Liver (tissue), 9 donors: Measurements from ENCODE around the gene POLR2L. TPM values are rescaled to one million over a fixed set of nuclear protein-coding genes. Genes with fewer than 3 reads are reported as not detected.
A peak's percentile ranks its signal among the peaks of the same experiment; 100 is the strongest.

Experiments
- DNase-seq: peaks from one replicate; pipeline ENCODE4 v3.0.0-alpha.2; 2017; ENCODE audit warnings: low spot score
- H3K27ac ChIP-seq, 2 donors: one replicate each; pipeline ENCODE4 v1.7.0; 2013; ENCODE audit warnings: inconsistent platforms in 2 of 2, low read length in 2 of 2, control low read depth in 1 of 2, low read depth in 1 of 2, mild to moderate bottlenecking in 1 of 2
- H3K27me3 ChIP-seq, 4 donors: one replicate each; pipeline versions ENCODE4 v1.6.1 to v1.7.0; 2013; ENCODE audit warnings: low read length in 3 of 4, inconsistent platforms in 1 of 4, mild to moderate bottlenecking in 1 of 4, moderate library complexity in 1 of 4; ENCODE audit not compliant: control insufficient read depth in 4 of 4, insufficient read depth in 4 of 4
- H3K36me3 ChIP-seq, 4 donors: one replicate each; pipeline versions ENCODE4 v1.6.1 to v1.7.0; 2013; ENCODE audit warnings: low read length in 3 of 4, mild to moderate bottlenecking in 3 of 4, low read depth in 1 of 4, moderate library complexity in 1 of 4; ENCODE audit not compliant: control insufficient read depth in 4 of 4, insufficient read depth in 3 of 4
- H3K4me1 ChIP-seq, 4 donors: one replicate each; pipeline versions ENCODE4 v1.6.1 to v1.7.0; 2013; ENCODE audit warnings: low read length in 3 of 4, mild to moderate bottlenecking in 3 of 4, moderate library complexity in 1 of 4; ENCODE audit not compliant: control insufficient read depth in 4 of 4, insufficient read depth in 4 of 4
- H3K4me3 ChIP-seq, 3 donors: one replicate each; pipeline versions ENCODE4 v1.6.1 to v1.7.0; 2013; ENCODE audit warnings: low read length in 3 of 3, control low read depth in 1 of 3, low read depth in 1 of 3, mild to moderate bottlenecking in 1 of 3
- H3K9ac ChIP-seq, 2 donors: one replicate each; pipeline ENCODE4 v1.7.0; 2013; ENCODE audit warnings: low read length in 2 of 2, mild to moderate bottlenecking in 2 of 2, moderate library complexity in 2 of 2, control low read depth in 1 of 2, low read depth in 1 of 2
- H3K9me3 ChIP-seq, 4 donors: one replicate each; pipeline versions ENCODE4 v1.6.1 to v1.7.0; 2013; ENCODE audit warnings: low read length in 3 of 4; ENCODE audit not compliant: control insufficient read depth in 4 of 4
- EGR1 ChIP-seq, 2 donors: IDR thresholded peaks; 2 replicates each; pipeline ENCODE4 v1.6.1; 2016 to 2018; ENCODE audit warnings: antibody characterized with exemption in 2 of 2, low read depth in 2 of 2
- FOXA1 ChIP-seq: IDR thresholded peaks from 2 replicates; pipeline ENCODE4 v1.6.1; 2016; ENCODE audit warnings: antibody characterized with exemption
- FOXA2 ChIP-seq: IDR thresholded peaks from 2 replicates; pipeline ENCODE4 v1.6.1; 2016; ENCODE audit warnings: antibody characterized with exemption
- GABPA ChIP-seq, 2 donors: IDR thresholded peaks in 1 of 2; conservative IDR thresholded peaks in 1 of 2; 2 replicates each; pipeline ENCODE4 v1.6.1; 2016; ENCODE audit warnings: antibody characterized with exemption in 2 of 2, mild to moderate bottlenecking in 1 of 2, moderate library complexity in 1 of 2
- HNF4A ChIP-seq, 2 donors: conservative IDR thresholded peaks; 2 replicates each; pipeline ENCODE4 v1.6.1; 2016; ENCODE audit warnings: antibody characterized with exemption in 2 of 2, mild to moderate bottlenecking in 2 of 2
- HNF4G ChIP-seq: IDR thresholded peaks from 2 replicates; pipeline ENCODE4 v1.6.1; 2016; ENCODE audit warnings: antibody characterized with exemption
- JUND ChIP-seq, 2 donors: IDR thresholded peaks; 2 replicates each; pipeline ENCODE4 v1.6.1; 2016; ENCODE audit warnings: antibody characterized with exemption in 2 of 2
- NR2F2 ChIP-seq: IDR thresholded peaks from 2 replicates; pipeline ENCODE4 v1.6.1; 2016; ENCODE audit warnings: antibody characterized with exemption
- RAD21 ChIP-seq, 2 donors: IDR thresholded peaks; 2 replicates each; pipeline ENCODE4 v1.6.1; 2016; ENCODE audit warnings: antibody characterized with exemption in 2 of 2, mild to moderate bottlenecking in 2 of 2
- RXRA ChIP-seq, 2 donors: IDR thresholded peaks; 2 replicates each; pipeline ENCODE4 v1.6.1; 2017 to 2018; ENCODE audit warnings: antibody characterized with exemption in 2 of 2, mild to moderate bottlenecking in 1 of 2
- SP1 ChIP-seq: IDR thresholded peaks from 2 replicates; pipeline ENCODE4 v1.6.1; 2018; ENCODE audit warnings: antibody characterized with exemption, mild to moderate bottlenecking
- TAF1 ChIP-seq: conservative IDR thresholded peaks from 2 replicates; pipeline ENCODE4 v1.6.1; 2016; ENCODE audit warnings: antibody characterized with exemption, mild to moderate bottlenecking
- YY1 ChIP-seq: IDR thresholded peaks from 2 replicates; pipeline ENCODE4 v1.6.1; 2016; ENCODE audit warnings: antibody characterized with exemption, mild to moderate bottlenecking
- WGBS: extraction: QIAGEN DNeasy Blood & Tissue Kit; methylation state at CpG from one replicate; pipeline ENCODE4 v1.1.7; 2013; 5-methylcytosine and 5-hydroxymethylcytosine counted together
- polyA plus RNA-seq, 2 donors: library from polyadenylated mRNA; stranded (reverse) in 1 of 2; unstranded in 1 of 2; fragments of 200-250 nt in 1 of 2; fragments of >200 nt in 1 of 2; fragmentation: Nextera tagmentation in 1 of 2; extraction: Ambion mirVana in 1 of 2; gene quantifications; one replicate each; pipeline versions ENCODE4 v1.2.1 to v1.2.3, GENCODE V29; 2013 to 2015
- total RNA-seq, 2 donors: library from RNA; depleted of rRNA; stranded (reverse); fragments of >200 nt; gene quantifications; one replicate each; pipeline ENCODE4 v1.2.3, GENCODE V29; 2014
- TF ChIP-seq, protein P1 (sequence below): IDR thresholded peaks from 2 replicates; pipeline ENCODE4 v1.6.1; 2016; ENCODE audit warnings: antibody characterized with exemption, mild to moderate bottlenecking
- TF ChIP-seq, protein P2 (sequence below): fragments of 150-350 bp; IDR thresholded peaks from 2 replicates; pipeline ENCODE4 v1.5.1; 2017; ENCODE audit warnings: improper control_type of control experiment, low read depth, low read length; ENCODE audit not compliant: missing input control
- TF ChIP-seq, protein P3 (sequence below): IDR thresholded peaks from 2 replicates; pipeline ENCODE4 v1.6.1; 2016; ENCODE audit warnings: antibody characterized with exemption
- TF ChIP-seq, protein P4 (sequence below): IDR thresholded peaks from 2 replicates; pipeline ENCODE4 v1.6.1; 2016; ENCODE audit warnings: antibody characterized with exemption
- TF ChIP-seq, protein P5 (sequence below): IDR thresholded peaks from 2 replicates; pipeline ENCODE4 v1.6.1; 2016; ENCODE audit warnings: antibody characterized with exemption
- donor health status: healthy.
- donor health status: healthy.
- donor health status: healthy.
- donor health status: healthy.
- donor health status: healthy.

The POLR2L gene
- total and polyA plus RNA-seq, 4 donors = 28.1 to 230 (median 106) TPM

DNA sequence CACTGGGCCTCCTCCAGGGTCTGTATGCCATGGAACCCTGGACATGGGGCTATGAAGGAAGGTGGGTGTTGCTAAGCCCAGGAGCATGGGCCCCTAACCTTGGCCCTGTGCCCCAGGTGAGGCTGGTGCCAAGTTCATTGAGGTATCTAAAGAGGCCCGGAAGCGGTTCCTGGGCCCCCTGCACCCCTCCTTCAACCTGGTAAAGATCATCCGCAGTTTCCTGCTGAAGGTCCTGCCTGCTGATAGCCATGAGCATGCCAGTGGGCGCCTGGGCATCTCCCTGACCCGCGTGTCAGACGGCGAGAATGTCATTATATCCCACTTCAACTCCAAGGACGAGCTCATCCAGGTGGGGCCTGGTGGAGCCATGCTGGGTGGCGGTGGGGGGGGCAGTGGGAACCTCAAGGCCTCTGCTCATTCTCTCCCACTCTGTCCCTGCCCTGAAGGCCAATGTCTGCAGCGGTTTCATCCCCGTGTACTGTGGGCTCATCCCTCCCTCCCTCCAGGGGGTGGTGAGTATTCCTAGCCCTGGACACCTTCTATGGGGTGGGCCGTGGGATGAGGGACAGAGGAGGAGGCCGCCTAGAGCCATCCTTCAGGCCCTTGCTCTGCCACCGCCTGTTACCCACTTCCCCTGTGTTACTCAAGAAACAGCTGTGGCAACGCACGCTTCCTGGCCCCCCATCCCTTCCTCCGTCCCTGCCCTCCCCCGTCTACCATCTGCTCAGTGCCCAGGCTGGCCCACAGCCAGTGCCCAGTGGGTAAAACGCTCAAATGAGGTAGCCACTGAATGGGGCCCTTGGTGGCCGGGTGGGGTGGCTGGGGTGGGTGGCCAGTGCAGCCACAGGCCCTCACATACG lies 20.6 kb downstream of the POLR2L start:
- 59% methylated on average over 22 of the region's 22 CpGs for WGBS
- H3K36me3 ChIP-seq = peaks cover 0 to 15% (median 3%) of the 10 kb centered on the region in 4 donors
- no peak overlapping the region for H3K9ac ChIP-seq
- no peaks in the 10 kb centered on the region for H3K27me3 ChIP-seq
- H3K9me3 ChIP-seq = no peaks in the 10 kb centered on the region
- H3K4me3 ChIP-seq = peak overlapping the region in 2 of 3 donors; percentile 21 to 42
- DNase-seq = no peak
- H3K27ac ChIP-seq = peak overlapping the region; percentile 40 to 57
- H3K4me1 ChIP-seq = peaks cover 43 to 69% (median 55%) of the 10 kb centered on the region in 4 donors
- TF ChIP-seq SP1 = peak; percentile 53
- TF ChIP-seq, protein P1, sequence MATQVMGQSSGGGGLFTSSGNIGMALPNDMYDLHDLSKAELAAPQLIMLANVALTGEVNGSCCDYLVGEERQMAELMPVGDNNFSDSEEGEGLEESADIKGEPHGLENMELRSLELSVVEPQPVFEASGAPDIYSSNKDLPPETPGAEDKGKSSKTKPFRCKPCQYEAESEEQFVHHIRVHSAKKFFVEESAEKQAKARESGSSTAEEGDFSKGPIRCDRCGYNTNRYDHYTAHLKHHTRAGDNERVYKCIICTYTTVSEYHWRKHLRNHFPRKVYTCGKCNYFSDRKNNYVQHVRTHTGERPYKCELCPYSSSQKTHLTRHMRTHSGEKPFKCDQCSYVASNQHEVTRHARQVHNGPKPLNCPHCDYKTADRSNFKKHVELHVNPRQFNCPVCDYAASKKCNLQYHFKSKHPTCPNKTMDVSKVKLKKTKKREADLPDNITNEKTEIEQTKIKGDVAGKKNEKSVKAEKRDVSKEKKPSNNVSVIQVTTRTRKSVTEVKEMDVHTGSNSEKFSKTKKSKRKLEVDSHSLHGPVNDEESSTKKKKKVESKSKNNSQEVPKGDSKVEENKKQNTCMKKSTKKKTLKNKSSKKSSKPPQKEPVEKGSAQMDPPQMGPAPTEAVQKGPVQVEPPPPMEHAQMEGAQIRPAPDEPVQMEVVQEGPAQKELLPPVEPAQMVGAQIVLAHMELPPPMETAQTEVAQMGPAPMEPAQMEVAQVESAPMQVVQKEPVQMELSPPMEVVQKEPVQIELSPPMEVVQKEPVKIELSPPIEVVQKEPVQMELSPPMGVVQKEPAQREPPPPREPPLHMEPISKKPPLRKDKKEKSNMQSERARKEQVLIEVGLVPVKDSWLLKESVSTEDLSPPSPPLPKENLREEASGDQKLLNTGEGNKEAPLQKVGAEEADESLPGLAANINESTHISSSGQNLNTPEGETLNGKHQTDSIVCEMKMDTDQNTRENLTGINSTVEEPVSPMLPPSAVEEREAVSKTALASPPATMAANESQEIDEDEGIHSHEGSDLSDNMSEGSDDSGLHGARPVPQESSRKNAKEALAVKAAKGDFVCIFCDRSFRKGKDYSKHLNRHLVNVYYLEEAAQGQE = no peak

DNA sequence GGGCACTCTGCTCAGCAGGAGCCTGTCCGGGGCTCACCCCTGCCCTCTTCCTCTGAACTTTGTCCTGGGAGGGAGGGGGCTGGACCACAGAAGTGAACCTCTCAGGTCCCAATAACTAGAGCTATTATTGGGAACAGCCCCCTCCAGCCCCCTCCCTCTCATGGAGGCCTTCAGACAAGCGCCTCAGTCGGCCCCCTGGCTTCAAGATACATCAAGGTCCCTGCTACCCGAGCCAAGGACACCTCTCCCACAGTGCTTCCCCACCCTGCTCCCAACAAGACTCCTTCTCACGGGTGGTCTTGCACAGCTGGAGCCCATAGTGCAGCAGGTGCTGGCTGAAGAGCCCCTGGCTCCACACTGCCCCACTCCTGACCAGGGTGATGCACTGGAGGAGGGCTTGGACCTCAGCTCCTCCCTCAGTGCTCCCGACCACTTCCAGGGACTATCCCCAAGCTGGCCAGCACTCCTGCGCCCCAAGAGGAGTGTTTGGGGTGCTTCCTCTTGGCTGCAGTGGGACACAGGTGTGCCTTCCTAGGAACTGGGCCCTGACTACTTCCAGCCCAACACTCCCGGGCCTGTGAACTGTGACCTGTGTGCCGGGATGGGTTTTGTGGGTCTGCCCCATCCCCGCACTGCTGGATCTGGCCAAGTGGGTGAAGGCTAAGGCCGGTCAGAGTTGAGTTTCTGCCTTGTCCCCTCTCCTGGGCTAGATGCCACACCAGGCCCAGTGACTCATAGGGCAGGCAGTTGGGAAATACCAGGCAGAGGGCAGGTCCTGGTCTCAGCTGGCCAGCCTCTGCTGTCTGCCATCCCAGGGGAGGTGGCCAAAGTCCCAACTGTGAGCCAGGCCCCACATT lies 21.4 kb downstream of the POLR2L start:
- H3K27me3 ChIP-seq = no peaks in the 10 kb centered on the region
- peak overlapping the region; percentile 92 to 99 (median 98) for H3K4me3 ChIP-seq
- TF ChIP-seq GABPA (IDR thresholded peaks at IDR 0.05 in 1 of 2, conservative IDR thresholded peaks at IDR 0.05 in 1 of 2) (peak in 1 of 2 donors; percentile 66), FOXA2 (no peak), HNF4G (peak; percentile 77), RXRA (IDR thresholded peaks at IDR 0.05) (peak; percentile 98 to 100), JUND (IDR thresholded peaks at IDR 0.05) (peak; percentile 100), YY1 (peak; percentile 62), NR2F2 (peak; percentile 79), TAF1 (no peak), FOXA1 (peak; percentile 72), SP1 (peak; percentile 99), EGR1 (IDR thresholded peaks at IDR 0.05; ENCODE audit: low read depth in 2 of 2) (peak; percentile 16 to 83), HNF4A (conservative IDR thresholded peaks at IDR 0.05) (peak; percentile 91 to 96), RAD21 (IDR thresholded peaks at IDR 0.05) (peak; percentile 46 to 49)
- TF ChIP-seq, protein P2, sequence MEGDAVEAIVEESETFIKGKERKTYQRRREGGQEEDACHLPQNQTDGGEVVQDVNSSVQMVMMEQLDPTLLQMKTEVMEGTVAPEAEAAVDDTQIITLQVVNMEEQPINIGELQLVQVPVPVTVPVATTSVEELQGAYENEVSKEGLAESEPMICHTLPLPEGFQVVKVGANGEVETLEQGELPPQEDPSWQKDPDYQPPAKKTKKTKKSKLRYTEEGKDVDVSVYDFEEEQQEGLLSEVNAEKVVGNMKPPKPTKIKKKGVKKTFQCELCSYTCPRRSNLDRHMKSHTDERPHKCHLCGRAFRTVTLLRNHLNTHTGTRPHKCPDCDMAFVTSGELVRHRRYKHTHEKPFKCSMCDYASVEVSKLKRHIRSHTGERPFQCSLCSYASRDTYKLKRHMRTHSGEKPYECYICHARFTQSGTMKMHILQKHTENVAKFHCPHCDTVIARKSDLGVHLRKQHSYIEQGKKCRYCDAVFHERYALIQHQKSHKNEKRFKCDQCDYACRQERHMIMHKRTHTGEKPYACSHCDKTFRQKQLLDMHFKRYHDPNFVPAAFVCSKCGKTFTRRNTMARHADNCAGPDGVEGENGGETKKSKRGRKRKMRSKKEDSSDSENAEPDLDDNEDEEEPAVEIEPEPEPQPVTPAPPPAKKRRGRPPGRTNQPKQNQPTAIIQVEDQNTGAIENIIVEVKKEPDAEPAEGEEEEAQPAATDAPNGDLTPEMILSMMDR = no peak
- TF ChIP-seq, protein P3, sequence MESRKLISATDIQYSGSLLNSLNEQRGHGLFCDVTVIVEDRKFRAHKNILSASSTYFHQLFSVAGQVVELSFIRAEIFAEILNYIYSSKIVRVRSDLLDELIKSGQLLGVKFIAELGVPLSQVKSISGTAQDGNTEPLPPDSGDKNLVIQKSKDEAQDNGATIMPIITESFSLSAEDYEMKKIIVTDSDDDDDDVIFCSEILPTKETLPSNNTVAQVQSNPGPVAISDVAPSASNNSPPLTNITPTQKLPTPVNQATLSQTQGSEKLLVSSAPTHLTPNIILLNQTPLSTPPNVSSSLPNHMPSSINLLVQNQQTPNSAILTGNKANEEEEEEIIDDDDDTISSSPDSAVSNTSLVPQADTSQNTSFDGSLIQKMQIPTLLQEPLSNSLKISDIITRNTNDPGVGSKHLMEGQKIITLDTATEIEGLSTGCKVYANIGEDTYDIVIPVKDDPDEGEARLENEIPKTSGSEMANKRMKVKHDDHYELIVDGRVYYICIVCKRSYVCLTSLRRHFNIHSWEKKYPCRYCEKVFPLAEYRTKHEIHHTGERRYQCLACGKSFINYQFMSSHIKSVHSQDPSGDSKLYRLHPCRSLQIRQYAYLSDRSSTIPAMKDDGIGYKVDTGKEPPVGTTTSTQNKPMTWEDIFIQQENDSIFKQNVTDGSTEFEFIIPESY = no peak
- TF ChIP-seq, protein P4, sequence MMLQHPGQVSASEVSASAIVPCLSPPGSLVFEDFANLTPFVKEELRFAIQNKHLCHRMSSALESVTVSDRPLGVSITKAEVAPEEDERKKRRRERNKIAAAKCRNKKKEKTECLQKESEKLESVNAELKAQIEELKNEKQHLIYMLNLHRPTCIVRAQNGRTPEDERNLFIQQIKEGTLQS = peak; percentile 99
- TF ChIP-seq, protein P5, sequence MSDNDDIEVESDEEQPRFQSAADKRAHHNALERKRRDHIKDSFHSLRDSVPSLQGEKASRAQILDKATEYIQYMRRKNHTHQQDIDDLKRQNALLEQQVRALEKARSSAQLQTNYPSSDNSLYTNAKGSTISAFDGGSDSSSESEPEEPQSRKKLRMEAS = peak; percentile 86
- TF ChIP-seq, protein P1 = peak; percentile 79
- H3K27ac ChIP-seq = peak overlapping the region; percentile 87 to 95
- H3K4me1 ChIP-seq = peaks cover 36 to 62% (median 50%) of the 10 kb centered on the region in 4 donors
- no peaks in the 10 kb centered on the region for H3K9me3 ChIP-seq
- no peak for DNase-seq
- peak overlapping the region; percentile 62 to 85 for H3K9ac ChIP-seq
- whole genome bisulfite sequencing = 19% methylated on average over 11 of the region's 11 CpGs
- H3K36me3 ChIP-seq = peaks cover 0 to 18% (median 3%) of the 10 kb centered on the region in 4 donors
